Esophagus squamous epithelium (tissue), 4 donors: Measurements from ENCODE around the gene MVB12B.

ENCODE experiments used
- POLR2A ChIP-seq, 4 donors: fragments of 450-650 bp; IDR thresholded peaks; one replicate each; pipeline ENCODE4 v1.6.1; 2017; ENCODE audit warnings: antibody characterized with exemption in 4 of 4, mild to moderate bottlenecking in 4 of 4, moderate library complexity in 3 of 4
- TF ChIP-seq, protein P1 (sequence below), 6 experiments: fragments of 450-650 bp in 4 of 6; fragments of 200-600 bp in 2 of 6; sonication (generic) in 2 of 6; IDR thresholded peaks; one replicate each; pipeline ENCODE4 v1.5.1; 2016 to 2019; ENCODE audit warnings: antibody characterized with exemption in 6 of 6, mild to moderate bottlenecking in 4 of 6, moderate library complexity in 4 of 6

DNA sequence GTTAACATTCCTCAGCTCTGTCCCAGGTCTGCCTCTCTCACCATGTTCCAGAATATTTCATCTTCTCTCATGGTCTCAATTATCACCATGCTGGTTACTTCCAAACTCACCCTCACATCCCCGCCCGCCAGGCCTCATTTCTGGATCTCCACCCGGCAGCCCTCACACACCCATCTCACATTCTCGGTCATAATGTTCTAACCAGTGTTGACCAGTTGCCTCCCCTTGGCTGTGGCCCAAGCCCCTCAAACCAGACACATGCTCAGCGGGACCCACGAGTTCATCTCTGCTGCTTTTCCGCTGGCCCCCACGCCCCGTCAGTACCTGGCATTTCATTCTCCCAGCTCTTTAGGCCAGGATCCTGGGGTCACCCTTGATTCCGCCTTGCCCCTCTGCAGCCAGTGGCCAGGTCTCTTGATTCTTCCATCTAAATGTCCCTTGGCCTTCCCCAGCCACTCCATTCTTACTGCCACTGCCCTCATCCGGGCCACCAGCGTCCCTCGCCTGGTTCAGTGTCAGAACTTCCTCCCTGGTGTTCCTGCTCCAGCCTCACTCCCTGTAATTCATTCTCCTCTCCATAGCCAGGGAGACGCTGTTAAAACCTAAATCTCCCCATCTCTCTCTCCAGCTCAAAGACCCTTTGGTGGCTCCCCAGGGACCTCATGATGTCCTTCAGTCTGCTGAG lies 141.7 kb downstream of the MVB12B start:
- TF ChIP-seq, protein P1, sequence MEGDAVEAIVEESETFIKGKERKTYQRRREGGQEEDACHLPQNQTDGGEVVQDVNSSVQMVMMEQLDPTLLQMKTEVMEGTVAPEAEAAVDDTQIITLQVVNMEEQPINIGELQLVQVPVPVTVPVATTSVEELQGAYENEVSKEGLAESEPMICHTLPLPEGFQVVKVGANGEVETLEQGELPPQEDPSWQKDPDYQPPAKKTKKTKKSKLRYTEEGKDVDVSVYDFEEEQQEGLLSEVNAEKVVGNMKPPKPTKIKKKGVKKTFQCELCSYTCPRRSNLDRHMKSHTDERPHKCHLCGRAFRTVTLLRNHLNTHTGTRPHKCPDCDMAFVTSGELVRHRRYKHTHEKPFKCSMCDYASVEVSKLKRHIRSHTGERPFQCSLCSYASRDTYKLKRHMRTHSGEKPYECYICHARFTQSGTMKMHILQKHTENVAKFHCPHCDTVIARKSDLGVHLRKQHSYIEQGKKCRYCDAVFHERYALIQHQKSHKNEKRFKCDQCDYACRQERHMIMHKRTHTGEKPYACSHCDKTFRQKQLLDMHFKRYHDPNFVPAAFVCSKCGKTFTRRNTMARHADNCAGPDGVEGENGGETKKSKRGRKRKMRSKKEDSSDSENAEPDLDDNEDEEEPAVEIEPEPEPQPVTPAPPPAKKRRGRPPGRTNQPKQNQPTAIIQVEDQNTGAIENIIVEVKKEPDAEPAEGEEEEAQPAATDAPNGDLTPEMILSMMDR (IDR thresholded peaks at IDR 0.05): no peak
- TF ChIP-seq POLR2A (IDR thresholded peaks at IDR 0.05): no peak
